Activated T-cell treated with anti-CD3 and anti-CD28 coated beads, Interleukin-2, amount 50 U/mL, for 48 hours (primary cell): ENCODE measurements around the gene FARSA.
"Not testable (repeated sequence)": the region's sequence is repeated elsewhere in the genome, so short reads cannot be mapped to it uniquely, and the experiment has no call there.

Experiments
- DNase-seq, 2 experiments: peaks; one replicate each; pipeline ENCODE4 v3.0.0-alpha.2; 2020

Gene FARSA

DNA sequence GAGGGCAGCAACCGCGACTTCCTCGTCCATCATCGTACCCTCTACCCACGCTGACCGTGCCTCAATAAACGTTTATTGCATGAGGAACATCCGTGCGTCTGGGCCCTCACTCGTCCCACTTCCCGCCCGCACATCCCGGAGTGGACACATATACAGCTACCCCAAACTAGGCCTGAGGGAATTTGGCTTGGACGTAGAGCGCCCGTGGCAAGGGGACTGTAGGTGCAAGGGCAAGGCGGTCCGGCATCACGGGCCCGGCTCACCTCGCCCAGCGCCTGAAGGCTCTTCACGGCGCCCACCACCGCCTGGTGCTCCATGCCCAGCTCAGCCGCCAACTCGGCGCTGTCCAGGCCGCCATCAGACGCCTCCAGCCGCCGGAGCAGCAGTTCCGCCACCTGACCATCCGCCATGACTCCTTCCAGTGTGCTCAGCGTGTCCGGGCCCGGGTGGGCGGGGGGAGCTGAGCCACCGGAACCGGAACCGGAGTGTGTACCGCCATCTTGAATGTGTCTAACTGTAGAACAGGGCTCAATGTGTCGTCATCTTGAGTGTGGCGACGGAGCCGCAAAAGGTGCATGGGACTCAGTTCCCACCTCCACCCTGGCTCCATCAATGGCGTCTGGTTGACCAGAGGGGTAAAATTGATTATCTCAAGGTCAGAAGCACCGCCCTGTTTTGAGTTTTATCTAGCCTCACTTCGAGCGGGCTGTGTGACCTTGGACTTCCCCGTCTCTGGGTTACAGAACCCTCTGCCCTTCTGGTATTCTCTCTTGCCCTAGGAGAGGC is at the start of gene FARSA:
Gene FARSA (minus strand): TSS at position 425 of the 786 bp plus-strand sequence. CDS start 15 bp downstream, at position 410.
- DNase-seq, result peak; percentile 92

DNA sequence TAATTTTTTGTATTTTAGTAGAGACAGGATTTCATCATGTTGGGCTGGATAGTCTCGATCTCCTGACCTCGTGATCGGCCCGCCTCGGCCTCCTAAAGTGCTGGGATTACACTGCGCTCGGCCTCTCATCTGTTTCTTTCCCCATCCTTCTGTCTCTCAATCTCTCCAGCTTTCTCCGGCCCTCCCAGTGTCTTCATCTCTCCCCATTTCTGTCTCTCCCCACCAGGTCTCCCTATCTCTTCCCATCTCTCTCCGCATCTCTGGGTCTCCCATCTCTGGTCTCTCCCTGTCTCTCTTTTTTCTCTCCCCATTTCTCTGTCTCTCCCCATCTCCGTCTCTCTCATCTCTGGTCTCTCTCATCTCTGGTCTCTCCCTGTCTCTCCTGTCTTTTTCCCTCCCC is 49.6 kb upstream of the FARSA start:
- no peak for DNase-seq

DNA sequence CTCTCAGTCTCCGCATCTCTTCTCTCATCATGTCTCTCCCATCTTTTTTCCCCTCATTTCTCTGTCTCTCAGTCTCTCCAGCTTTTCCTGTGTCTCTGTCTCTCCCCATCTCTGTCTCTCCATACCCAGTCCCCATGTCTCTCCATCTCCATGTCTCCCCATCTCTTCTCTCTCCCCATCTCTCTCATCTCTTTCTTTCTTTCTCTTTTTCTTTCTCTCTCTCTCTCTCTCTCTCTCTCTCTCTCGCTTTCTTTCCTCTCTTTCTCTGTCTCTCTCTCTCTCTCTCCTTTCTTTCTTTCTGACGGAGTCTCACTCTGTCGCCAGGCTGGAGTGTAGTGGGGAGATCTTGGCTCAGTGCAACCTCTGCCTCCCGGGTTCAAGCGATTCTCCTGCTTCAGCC is 49.1 kb upstream of the FARSA start:
- no peak for DNase-seq

DNA sequence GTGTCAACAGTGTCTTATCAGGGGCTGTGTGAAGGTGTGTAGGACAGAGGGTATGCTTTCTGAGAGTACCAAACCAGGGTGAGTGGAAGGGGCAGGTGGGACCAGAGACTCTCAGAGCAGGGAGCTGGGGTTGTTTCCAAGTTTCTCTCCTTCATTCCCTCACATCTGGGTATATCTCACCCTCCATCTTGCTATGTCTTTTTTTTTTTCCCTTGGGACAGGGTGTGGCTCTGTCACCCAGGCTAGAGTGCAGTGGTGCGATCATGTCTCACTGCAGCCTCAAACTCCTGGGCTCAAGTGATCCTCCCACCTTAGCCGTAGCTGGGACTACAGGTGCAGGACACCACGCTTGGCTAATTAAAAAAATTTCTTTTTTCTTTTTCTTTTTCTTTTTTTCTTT is 46.5 kb upstream of the FARSA start:
- DNase-seq, result no peak

DNA sequence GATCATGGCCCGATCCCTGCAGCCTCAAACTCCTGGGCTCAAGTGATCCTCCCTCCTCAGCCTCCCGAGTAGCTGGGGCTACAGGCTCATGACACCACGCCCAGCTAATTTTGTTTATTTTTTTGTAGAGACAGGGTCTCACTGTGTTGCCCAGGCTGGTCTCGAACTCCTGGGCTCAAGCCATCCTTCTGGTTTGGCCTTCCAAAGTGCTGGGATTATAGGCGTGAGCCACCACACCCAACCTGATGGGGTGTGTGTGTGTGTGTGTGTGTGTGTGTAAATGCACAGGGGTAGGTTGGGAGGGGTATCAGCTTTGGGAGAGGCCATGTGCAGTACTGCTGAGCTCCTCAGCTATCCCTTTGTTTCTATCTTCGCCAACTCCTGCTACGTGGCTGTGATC is 42.6 kb upstream of the FARSA start:
- not testable (repeated sequence) for DNase-seq

DNA sequence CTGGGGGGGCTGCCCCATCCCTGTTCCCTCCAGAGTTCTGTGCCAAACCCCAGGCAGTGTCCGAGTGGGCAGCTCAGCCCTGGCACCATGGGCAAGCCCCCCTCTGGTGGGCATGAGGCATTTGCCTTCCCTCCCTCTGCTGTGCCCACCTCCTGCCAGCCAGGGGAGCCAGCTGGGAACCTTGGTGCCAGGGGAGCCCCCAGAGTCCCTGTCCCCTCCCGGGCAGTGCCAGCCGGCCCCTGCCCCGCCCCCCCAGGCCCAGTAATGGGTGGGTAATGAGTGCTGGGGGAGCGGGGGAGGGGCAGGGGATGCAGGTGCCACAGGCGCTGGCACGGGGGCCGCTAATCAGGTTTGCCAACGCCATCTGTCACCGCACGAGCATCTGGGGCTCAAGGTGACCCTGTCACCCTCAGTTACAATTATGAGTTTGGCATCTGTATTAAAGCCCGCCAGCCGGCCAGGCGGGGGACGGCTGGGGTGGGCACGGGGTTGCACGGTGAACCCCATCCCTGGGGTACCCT is 41.8 kb upstream of the FARSA start:
- DNase-seq, result no peak

DNA sequence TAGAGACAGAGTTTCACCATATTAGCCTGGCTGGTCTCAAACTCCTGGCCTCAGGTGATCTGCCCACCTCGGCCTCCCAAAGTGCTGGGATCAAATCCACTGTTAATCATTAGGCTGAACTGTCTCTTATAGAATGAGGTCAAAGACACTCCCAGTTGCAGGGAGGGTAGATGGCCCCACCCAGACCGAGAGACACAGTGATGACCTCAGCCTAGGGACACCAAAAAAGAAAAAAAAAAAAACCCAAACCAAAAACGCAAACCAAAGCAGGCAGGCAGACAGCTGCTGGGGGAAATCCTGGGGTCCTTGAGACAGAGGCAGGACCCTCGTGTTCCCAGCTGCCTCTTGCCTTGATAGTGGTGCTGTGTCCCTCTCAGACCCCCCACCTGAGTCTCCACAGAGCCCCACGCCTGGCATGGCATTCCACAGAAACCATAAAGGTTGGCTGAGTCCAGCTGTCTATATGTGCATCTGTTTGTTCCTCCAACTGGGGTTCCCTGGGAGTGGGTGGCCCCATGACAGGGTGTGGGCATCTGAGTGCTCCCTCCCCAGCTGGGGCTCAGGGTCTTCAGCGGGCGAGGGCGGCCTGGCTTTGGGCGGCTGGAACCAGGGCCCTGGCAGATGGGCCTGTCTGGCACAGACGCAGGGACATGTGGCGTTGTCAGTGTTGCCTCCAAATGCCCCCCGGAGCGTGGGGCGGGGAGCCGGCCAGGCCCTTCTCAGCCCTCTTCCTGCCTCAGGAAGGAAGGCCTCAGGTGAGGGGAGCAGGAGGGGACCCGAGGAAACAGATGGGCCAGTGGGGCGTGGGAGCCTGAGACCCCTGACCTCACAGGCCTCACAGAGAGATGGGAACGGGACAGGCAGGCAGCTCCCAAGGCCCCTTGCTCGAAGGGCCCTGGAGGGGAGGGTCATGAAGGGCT is 41.0 kb upstream of the FARSA start:
- no peak for DNase-seq

DNA sequence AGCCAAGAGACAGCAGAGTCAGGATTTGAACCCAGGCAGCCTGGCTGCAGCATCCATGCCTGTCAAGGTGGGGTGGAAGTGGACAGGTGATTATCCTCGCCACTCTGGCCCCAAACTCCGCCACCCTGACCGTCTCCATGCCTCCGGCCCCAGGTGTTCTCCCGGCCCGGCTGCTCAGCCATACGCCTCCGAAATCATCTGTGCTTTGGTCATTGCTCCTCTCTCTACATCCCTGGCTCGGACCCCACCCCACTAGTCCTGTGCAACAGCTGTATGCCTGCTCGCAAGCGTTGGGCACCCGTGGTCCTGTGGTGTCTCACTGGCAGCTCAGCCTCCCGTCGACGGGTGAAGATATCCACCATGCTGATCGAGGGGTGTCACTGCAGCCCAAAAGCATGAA is 39.7 kb upstream of the FARSA start:
- DNase-seq, result no peak

DNA sequence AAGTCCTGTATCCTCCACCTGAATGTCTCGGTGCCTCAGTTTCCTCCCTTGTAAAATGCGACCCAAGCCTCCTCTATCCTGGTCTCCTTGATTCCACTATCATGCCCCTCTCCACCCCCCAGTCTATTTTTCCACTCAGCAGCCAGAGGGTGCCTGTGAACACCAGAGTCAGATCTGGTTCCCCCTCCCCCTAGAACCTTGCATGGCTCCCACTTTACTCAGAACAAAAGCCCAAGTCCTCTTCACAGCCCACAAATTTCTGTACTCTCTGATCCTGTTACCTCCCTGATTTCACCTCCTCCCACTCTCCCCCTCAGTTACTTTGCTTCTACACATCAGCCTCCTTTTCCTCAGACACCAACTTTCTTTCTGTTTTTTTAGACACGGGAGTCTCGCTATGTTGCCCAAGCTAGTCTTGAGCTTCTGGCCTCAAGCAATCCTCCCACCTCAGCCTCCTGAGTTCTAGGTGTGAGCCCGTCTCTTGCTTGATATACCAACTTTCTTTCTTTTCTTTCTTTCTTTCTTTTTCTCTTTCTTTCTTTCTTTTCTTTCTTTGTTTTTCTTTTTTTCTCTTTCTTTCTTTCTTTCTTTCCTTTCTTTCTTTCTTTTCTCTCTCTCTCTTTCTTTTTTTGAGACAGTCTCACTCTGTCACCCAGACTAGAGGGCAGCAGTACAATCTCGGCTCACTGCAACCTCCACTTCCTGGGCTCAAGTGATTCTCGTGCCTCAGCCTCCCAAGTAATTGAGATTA is 36.7 kb upstream of the FARSA start:
- DNase-seq, result no peak

DNA sequence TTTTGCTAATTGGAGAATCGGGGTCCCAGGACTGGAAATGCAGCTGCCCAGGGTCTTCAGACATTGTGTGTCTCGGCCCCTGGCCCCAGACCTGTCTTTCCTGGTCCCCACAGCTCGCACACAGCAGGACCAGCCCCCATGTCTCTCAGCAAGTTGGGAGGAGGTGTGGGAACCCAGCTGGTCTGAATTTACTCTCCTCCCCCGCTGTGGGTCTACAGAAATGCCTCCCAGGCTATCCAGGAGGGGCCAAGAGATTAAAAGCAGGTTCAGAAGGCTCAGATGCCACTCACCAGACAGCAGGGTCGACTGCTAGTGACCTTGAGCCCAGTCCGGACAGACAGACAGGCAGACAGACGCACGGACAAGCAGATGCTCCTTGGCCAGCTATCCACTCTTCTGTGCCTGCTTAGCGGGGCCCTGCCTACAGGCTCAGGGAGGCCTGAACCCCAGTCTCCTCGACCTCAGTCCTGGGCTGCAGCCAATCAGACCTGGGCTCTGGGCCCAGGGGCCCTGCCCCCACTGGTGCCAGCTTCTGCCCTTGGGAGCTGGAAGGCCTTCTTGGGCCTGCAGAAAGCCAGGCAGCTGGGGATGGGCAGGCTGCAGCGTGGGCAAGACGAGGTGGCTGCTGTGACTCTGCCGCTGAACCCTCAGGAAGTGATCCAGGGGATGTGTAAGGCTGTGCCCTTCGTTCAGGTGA is 35.9 kb upstream of the FARSA start, which contains the start of gene DAND5:
Gene DAND5 (plus strand): TSS at position 285 of the 697 bp plus-strand sequence. CDS start 85 bp downstream, at position 370.
- no peak for DNase-seq

DNA sequence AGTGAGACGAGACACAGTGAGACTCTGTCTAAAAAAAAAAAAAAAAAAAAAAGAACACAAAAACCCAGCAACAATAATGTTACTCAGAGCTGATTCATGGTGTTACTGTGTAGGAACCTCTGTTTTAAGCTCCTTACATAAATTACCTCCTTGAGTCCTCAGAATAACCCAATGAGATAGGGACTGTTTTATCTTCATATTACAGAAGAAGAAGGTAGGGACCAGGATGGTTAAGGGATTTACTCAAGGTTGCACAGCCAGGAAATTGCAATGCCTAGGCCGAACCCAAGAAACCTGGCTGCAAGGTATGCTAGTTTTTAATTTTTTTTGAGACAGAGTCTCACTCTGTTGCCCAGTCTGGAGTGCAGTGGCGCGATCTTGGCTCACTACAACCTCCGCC is 34.4 kb upstream of the FARSA start:
- DNase-seq, result no peak

DNA sequence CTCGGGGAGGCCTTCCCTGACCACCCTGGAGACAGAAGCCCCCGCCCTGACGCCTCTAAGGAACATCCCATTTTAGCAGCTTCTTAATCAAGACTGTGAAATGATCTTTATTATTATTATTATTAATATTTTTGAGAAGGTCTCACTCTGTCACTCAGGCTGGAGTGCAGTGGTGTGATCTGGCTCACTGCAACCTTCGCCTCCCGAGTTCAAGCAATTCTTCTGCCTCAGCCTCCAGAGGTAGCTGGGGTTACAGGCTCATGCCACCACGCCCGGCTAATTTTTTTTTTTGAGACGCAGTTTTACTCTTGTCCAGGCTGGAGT is 32.3 kb upstream of the FARSA start:
- no peak for DNase-seq

DNA sequence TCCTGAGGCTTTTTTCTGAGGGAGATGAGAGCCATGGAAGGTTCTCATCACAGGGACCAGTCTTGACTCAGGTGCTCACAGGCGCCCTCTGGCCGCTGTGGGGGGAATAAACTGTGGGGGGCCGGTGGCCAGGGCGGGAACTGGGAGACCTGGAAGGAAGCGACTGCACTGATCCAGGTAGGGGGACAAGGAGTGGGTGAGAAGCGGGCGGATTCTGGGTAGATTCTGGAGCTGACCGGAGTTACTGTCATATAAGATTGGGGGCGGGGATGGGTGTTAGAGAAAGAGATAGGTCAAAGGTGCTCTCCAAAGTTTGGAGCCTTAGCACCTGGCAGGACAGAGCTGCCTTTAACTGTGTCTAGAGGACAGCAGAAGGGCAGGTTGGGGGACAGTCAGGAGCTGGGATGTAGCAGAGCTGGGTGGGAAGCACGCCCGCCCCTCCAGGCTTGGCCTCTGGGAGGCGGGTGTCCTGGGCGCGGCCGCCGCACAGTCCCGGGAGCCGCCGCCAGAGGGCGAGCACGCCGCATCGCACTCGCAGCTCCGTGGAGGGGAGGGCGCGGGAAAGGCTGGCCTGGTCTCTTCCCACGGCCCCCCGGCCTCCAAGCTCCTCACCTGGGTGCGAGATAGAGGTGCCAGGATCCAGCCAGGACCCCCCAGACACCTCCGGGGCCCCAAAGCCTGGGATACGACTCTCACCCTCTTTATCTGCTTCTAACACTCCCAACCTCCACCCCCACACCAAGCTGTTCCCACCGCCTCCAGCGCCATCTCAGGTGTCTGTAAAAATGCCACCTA is 31.7 kb upstream of the FARSA start:
- peak; percentile 94 to 97 for DNase-seq

DNA sequence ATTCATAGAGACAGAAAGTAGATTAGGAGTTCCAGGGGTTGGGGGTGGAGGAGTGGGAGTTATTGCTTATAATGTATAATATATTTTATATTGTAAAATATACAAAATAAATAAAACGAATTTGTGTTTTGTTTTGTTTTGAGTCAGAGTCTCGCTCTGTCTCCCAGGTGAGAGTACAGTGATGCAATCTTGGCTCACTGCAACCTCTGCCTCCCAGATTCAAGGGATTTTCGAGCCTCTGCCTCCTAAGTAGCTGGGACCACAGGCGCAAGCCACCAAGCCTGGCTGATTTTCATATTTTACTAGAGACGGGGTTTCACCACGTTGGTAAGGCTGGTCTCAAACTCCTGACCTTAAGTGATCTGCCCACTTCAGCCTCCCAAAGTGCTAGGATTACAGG is 26.0 kb upstream of the FARSA start:
- DNase-seq, result no peak

DNA sequence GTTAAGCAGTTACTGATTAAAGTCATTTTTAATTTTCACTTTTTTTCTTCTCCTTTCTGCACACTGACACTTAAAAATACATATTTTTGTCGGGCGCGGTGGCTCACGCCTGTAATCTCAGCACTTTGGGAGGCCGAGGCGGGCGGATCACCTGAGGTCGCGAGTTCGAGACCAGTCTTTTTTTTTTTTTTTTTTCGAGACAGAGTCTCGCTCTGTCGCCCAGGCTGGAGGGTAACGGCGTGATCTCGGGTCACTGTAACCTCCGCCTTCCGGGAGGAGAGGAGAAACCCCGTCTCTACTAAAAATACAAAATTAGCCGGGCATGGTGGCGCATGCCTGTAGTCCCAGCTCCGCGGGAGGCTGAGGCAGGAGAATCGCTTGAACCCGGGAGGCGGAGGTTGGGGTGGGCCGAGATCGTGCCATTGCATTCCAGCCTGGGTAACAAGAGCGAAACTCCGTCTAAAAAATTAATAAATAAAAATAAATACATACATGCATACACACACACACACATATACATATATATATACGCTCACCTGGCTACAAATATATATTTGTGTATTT is 24.0 kb upstream of the FARSA start:
- not testable (repeated sequence) for DNase-seq

DNA sequence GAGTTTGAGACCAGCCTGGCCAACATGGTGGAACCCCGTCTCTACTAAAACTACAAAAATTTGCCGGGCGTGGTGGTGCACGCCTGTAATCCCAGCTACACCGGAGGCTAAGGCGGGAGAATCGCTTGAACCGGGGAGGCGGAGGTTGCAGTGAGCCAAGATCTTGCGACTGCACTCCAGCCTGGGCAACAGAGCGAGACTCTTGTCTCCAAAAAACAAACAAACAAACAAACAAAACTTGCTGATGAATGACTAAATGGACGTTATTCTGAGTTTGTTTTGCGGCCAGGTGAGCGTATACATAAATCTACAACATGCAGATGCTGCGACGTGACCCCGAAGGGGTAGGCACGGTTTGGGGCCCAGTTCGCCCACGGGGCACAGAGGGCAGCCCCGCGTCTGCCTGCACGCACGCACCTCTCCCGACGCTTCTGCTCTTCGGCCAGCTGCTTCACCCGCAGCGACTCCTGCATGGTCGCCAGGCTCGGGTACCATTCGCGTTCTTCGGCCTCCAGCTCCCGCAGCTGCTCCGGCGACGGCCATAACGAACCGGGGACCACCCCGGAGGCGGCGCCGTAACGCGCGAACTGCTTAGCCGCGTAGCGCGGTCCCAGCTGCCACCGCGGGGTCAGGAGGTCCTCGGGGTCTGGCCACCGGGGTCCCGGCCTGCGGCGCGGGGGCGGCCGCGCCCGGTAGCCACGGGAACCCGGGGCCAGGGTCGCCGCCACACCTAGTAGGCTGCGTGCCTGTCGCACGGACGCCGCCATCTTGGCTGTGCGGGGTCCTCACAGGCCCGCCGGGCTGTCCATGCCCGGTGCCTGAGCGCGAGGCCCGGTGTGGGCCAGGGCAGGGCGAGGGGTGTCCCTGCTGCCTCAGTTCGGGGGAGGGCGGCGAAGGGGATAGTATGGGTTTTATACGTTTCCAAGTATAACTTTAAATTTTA is 23.2 kb upstream of the FARSA start, which contains the start of gene GADD45GIP1:
Gene GADD45GIP1 (minus strand): TSS at position 778 of the 943 bp plus-strand sequence. CDS start 11 bp downstream, at position 767.
- peak; percentile 91 to 93 for DNase-seq

DNA sequence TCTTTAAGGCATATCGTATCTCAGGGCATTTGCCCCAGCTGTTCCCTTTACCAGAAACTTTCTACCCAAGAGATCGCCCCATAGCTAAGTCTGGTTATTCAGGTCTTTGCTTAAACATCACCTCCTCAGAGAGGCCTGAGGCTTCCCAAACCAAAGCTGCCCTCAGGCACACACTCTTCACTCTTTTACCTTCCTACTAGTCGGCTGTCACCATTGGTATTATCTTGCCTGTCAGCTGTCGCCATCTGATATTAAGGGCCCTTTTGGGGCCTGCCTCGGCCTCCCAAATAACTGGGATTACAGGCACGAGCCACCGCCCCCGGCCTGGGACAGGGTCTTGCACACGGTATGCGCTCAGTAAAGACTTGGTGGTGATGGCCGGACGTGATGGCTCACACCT is 22.5 kb upstream of the FARSA start:
- no peak for DNase-seq

DNA sequence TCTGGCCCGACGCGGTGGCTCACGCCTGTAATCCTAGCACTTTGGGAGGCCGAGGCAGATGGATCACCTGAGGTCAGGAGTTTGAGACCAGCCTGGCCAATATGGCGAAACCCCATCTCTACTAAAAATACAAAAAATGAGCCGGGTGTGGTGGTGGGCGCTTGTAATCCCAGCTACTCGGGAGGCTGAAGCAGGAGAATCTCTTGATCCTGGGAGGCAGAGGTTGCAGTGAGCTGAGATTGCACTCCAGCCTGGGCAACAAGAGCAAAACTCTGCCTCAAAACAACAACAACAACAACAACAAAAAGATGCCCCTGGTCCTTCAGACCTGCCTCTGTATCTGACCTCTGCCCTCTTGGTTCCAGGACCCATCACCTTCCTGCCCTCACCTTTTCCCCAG is 22.1 kb upstream of the FARSA start:
- not testable (repeated sequence) for DNase-seq

DNA sequence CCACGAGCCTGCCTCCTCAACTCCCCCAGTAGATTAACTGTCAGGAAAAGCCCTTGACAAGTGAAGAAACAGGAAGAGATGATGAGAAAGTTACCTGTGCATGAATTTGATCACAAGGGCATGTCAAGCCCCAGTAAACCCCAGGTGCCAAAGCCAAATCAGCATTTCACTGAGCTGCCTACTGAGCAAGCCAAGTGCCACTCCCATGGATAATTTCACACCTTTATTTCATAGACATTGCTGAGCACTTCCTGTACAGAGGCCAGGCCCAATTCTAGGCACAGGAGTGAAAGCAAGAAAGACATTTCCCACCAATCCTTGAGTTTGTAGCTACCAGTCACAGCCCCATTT is 21.1 kb upstream of the FARSA start:
- DNase-seq, result no peak
